Activated CD8-positive, alpha-beta memory T cell treated with anti-CD3 and anti-CD28 coated beads, Interleukin-2, amount 50 U/mL, for 1 hour (primary cell): ENCODE results near the gene HRC.

Source experiments
- DNase-seq: peaks from one replicate; pipeline ENCODE4 v3.0.0-alpha.2; 2020; ENCODE audit errors: extremely low read depth

HRC gene

GRCh38 chr19:49114630-49115363 lies 40.4 kb downstream of the HRC start:
- no peak for DNase-seq

GRCh38 chr19:49113762-49114629 lies 41.2 kb downstream of the HRC start, which contains the start of gene LIN7B:
Gene LIN7B (plus strand): TSS chr19:49114370. CDS start chr19:49114405, 35 bp downstream.
- DNase-seq = no peak

- no peak for DNase-seq
These were observed 43.8 kb downstream of the HRC start for GRCh38 chr19:49111218-49111998.

GRCh38 chr19:49110567-49110966 lies 44.6 kb downstream of the HRC start:
- DNase-seq = no peak

GRCh38 chr19:49109569-49110233 lies 45.5 kb downstream of the HRC start:
- DNase-seq = no peak

GRCh38 chr19:49109051-49109450 lies 46.1 kb downstream of the HRC start:
- no peak for DNase-seq

- DNase-seq = no peak
These were observed 47.4 kb downstream of the HRC start for GRCh38 chr19:49107625-49108459.

- DNase-seq = no peak
These were observed 48.5 kb downstream of the HRC start for GRCh38 chr19:49106648-49107135.

- no peak for DNase-seq
These were observed 50.8 kb downstream of the HRC start for GRCh38 chr19:49104229-49104864.

- DNase-seq = no peak
These were observed 51.7 kb downstream of the HRC start for GRCh38 chr19:49103331-49104085.

- no peak for DNase-seq
These were observed 52.9 kb downstream of the HRC start for GRCh38 chr19:49102303-49102702.
